ENCODE measurements around the gene NTM.
A peak's percentile ranks its signal among the peaks of the same experiment; 100 is the strongest.
"Not testable (repeated sequence)": the region's sequence is repeated elsewhere in the genome, so short reads cannot be mapped to it uniquely, and the experiment has no call there.

NTM gene

GRCh38 chr11:131422029-131422428, 51.6 kb downstream of the NTM start:
- no peak for DNase-seq (ENCODE audit: low spot score)

- DNase-seq (ENCODE audit: low spot score), result no peak
These were observed 52.1 kb downstream of the NTM start for GRCh38 chr11:131422496-131422895.

- DNase-seq (ENCODE audit: low spot score), result no peak
These were observed 53.3 kb downstream of the NTM start for GRCh38 chr11:131423688-131424087.

- not testable (repeated sequence) for DNase-seq (ENCODE audit: low spot score)
These were observed 54.0 kb downstream of the NTM start for GRCh38 chr11:131424257-131424876.

DNA sequence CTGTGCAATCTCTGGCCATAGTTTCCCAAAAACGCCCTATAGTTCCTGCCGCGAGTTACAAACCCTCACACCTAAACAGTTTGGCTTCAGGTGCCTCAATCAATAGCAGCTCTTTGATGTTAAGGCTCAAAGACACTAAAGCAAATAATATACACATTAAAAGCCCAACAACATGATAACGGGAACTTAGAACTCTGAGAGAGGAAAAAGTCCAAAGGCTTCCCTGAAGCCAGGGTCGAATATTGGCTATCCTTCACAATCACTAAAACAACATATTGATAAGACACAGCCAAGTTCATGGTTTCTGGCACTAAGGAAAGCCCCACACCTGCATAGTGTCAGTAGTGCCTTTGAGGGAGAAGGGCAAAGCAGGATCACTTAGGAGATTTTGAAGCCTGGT, 54.9 kb downstream of the NTM start:
- DNase-seq (ENCODE audit: low spot score), result no peak

GRCh38 chr11:131428853-131429252, 58.4 kb downstream of the NTM start:
- DNase-seq (ENCODE audit: low spot score), result no peak

- no peak for DNase-seq (ENCODE audit: low spot score)
These were observed 60.2 kb downstream of the NTM start for GRCh38 chr11:131430473-131431208.

GRCh38 chr11:131441051-131441810, 70.8 kb downstream of the NTM start:
- no peak for DNase-seq (ENCODE audit: low spot score)

DNA sequence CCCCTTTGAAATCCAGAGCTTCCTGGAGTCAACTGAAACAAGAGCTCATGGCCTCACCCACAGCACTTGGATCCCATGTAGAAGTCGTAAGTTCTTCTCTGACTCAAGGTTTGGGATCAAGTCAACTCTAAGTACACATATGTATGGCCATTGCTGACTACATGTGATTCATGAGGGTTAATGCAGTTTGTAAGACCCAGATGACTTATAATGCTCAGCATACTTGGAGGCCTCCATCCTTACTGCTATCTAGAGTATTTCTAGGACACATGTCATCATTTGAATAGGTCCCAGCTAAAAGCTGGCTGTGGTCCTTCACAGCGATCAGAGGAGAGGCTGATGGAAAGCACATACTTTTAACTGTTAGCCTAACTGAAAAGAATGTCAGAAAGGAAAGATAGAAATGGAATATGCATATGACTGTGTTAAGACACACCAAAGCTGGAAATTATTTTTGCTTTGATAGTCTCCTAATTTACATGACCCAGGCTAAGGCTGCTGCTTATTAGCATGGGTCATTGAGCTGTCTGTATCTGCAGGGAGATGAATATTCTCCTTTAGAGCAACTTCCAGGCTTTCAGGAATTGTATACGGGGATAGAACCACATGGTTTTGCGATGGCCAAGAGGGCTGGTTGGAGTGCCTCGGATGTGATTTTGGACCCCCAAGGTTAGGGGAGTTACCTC, 76.3 kb downstream of the NTM start:
- DNase-seq (ENCODE audit: low spot score), result no peak

GRCh38 chr11:131447277-131447815, 76.9 kb downstream of the NTM start:
- DNase-seq (ENCODE audit: low spot score), result peak; percentile 30

- DNase-seq (ENCODE audit: low spot score), result no peak
These were observed 77.5 kb downstream of the NTM start for GRCh38 chr11:131447898-131448297.

- no peak for DNase-seq (ENCODE audit: low spot score)
These were observed 78.9 kb downstream of the NTM start for GRCh38 chr11:131449036-131450019.

- no peak for DNase-seq (ENCODE audit: low spot score)
These were observed 84.1 kb downstream of the NTM start for GRCh38 chr11:131454490-131454889.

GRCh38 chr11:131454989-131455388, 84.6 kb downstream of the NTM start:
- DNase-seq (ENCODE audit: low spot score), result no peak

DNA sequence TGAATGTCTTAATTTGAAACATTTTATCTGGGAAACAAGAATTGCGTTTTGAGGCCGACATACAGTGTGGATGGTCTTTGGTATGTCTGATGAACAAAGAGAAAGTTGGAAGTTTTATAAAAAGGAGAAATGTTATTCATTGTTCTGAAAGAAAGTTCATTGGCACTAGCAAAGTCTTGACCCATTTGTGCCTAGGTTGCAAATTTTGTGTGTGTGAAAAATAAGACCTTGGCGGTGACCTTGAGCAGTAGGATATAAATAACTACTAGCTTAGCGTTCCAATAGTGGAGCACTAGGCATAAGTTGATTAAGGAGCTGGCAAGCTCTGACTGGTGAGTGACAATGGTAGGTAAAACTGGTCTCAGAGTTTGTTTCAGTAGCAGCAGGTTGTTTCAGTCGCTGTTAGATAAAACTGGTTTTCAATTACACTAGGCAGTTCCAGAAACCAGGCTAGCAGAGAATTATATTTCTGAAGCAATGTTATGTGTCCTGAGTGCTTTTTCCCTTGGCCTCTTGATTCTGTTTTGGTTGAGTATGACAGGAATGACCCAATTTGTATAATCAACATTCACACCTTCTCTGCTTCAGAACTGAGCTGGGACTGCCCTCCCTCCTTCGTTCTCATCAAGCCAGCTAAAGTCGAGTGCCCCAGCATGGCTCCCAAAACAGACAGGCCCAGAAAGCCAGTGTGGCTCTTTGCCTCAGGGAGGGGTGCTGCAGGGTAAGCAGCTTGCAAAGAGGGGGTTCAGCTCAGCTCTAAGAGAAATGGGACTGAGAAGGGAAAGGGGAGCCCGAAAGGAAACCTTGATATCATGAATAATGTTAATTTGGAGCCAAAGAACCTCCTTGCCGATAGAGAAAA, 85.7 kb downstream of the NTM start:
- no peak for DNase-seq (ENCODE audit: low spot score)

GRCh38 chr11:131457163-131457562, 86.7 kb downstream of the NTM start:
- no peak for DNase-seq (ENCODE audit: low spot score)

GRCh38 chr11:131458421-131458820, 88.0 kb downstream of the NTM start:
- no peak for DNase-seq (ENCODE audit: low spot score)

- no peak for DNase-seq (ENCODE audit: low spot score)
These were observed 90.5 kb downstream of the NTM start for GRCh38 chr11:131460931-131461330.

DNA sequence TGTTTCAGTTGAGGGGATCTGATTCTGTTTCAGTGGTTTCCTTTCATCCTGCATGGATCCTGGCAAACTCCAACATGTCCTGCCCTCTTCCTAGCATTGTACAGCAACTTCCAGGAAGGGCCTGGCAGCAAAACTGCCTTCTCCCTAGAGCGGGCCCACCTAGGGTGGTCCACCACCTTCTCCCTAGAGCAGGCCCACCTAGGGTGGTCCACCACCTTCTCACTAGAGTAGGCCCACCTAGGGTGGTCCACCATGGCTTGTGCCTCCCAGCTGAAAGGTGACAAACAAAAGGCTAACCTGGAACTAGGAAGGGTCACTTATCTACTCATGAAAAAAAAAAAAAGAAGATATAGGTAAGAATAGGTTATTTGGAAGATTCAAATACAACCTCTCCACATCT, 92.2 kb downstream of the NTM start:
- no peak for DNase-seq (ENCODE audit: low spot score)

DNA sequence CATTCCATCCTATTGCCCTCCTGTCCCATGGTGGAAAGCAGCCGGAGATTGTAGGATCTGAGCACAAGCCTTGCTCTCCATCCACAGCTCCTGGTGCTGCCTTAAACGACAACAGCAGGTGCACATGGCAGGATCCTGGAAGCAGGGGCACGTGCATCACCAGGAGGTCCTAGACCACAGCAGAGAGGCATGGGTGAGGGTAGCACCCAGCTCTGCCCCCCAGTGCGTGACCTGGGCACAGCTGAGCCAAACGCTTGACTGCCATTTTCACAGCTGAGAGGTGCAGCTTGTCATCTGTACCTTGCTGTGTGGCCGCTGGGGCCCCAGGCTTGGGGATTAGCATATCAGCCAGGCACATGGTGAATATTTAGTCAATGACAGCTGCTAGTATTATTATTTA, 92.7 kb downstream of the NTM start:
- no peak for DNase-seq (ENCODE audit: low spot score)

All from iPS-NIHi11 (cell line).